CD4-positive, alpha-beta T cell treated with Interleukin-12 subunit alpha and Interleukin-12 subunit beta, for 1 hour (primary cell): ENCODE results near the gene CCL17.
"Not testable (repeated sequence)": the region's sequence is repeated elsewhere in the genome, so short reads cannot be mapped to it uniquely, and the experiment has no call there.

Source experiments
- DNase-seq: peaks from one replicate; pipeline ENCODE4 v3.0.0-alpha.2; 2020

Gene CCL17

GRCh38 chr16:57435838-57436237 is 31.3 kb downstream of the CCL17 start:
- DNase-seq, result no peak

- DNase-seq, result not testable (repeated sequence)
These were observed 35.4 kb downstream of the CCL17 start for GRCh38 chr16:57439947-57440346.

- DNase-seq, result not testable (repeated sequence)
These were observed 36.0 kb downstream of the CCL17 start for GRCh38 chr16:57440551-57440950.

DNA sequence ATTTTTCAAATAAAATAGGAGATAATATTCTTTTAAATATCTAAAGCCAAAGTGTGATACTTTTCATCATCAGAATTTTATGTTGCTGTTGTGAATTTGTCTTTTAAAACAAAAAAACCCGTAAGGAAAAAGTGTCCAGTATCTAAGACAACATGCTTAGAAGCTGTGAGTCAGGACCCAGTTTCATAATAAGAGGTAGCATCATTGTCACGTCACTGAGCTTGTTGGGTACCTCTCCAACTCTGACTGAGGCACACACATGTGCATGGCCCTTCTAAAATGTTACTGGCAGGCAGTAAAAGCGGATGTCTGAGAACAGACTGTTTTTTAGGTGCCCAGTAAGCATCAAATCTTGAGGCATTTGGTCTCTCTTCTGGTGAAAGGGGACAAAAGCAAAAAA is 40.1 kb downstream of the CCL17 start:
- no peak for DNase-seq

GRCh38 chr16:57445510-57445909 is 40.9 kb downstream of the CCL17 start:
- no peak for DNase-seq

DNA sequence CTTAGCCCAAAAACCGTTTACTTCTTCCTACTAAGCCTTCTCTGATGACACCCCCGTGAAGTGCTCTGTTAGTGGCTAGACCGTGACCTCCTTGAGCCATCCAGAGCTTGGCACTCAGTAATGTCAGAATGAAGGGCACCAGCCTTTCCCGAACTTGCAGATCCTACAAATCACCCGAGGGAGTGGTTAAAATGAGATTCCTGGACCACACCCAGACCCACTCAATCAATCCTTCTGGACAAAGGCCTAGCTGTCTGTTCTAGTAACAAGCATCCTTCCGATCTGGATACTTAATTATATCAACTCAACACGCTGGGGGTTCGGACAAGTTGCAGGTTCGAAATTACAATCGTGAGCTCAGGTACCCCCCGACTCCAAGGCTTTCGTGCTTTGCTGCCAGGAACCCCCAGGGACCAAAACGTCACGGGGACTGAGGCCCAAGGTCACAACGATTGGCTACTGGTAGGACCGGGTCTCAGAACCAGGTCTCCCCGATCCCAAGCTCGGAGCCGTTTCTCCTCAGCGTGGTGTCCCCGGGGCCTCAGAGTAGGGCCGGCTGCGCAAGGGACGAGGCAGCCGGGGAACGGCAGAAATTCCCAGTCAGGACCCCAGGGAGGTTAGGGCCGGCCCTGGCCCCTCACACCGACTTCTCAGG is 42.1 kb downstream of the CCL17 start:
- peak; percentile 24 for DNase-seq

DNA sequence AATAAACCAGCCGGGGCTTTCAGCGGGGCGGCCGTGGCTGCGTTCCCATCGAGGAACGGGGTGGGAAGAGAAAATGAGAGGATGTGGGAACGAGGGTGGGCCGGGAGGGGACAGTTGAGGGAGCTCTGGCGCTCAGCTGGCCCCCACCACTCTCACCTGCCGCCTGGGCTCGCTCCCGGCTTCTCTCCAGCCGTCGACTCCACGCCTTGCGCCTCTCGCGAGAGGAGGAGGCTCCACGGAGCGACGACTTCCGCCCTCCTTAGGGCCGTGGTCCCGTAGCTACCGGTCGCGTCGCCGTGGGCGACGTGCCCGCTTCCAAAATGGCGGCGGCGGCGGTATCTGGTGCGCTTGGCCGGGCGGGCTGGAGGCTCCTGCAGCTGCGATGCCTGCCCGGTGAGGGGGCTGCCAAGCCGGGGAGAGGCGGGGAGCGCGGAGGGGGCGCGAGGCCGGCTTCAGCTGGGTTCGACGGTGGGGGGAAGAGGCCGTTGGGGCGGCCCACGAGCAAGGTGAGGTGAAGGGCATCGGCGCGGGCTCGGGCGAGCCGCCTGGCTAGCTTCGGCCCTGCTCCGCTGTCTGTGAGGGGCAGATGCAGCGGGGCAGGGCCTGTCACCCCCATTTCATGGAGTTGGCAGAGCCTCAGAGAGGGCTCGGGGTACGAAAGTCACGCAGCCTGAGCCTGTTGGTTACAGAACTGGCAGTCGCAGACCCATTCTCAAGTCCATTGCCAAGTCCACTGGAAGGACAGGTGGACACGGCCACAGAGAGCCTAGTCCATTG is 42.8 kb downstream of the CCL17 start, which contains the start of the genes CIAPIN1 and COQ9:
TSS of gene CIAPIN1 (minus strand) at position 200 of the 777 bp plus-strand sequence. CDS start 6,457 bp downstream, outside the sequence.
TSS of gene COQ9 (plus strand) at position 294 of the 777 bp plus-strand sequence. CDS start at position 321, 27 bp downstream.
- peak; percentile 94 for DNase-seq

GRCh38 chr16:57452021-57452420 is 47.5 kb downstream of the CCL17 start:
- DNase-seq, result no peak

GRCh38 chr16:57462209-57462977 is 57.8 kb downstream of the CCL17 start, which contains the start of gene POLR2C:
POLR2C (plus strand) TSS chr16:57462679; CDS start chr16:57462725, 46 bp downstream.
- DNase-seq, result peak; percentile 94

GRCh38 chr16:57462978-57463362 is 58.4 kb downstream of the CCL17 start:
- DNase-seq, result no peak

DNA sequence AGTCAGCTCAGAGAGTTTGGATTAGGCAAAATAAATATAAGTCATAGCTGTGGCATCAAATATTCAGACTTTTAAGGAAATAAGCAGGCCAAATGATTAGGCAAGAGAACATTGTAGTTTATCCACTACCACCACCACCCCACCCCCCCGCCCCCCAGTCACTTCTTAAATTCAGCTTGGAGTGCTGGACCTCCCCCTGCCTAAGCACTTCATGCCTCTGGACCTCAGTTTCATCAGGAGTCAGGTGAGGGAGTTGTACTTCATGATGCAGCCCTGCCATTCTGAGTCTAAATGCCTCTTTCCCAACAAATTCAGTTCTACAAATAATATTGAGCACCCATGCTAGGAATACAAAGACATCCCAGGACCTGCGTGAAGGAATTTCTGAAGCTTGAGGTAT is 60.0 kb downstream of the CCL17 start:
- DNase-seq, result no peak
